NCI-H1092 (cell line): ENCODE data around the gene PRKCQ.
"Not testable (repeated sequence)": the region's sequence is repeated elsewhere in the genome, so short reads cannot be mapped to it uniquely, and the experiment has no call there.

ENCODE experiments used
- DNase-seq: peaks from one replicate; lab custom pipeline; 2025; lab: John Stamatoyannopoulos, UW

The PRKCQ gene

DNA sequence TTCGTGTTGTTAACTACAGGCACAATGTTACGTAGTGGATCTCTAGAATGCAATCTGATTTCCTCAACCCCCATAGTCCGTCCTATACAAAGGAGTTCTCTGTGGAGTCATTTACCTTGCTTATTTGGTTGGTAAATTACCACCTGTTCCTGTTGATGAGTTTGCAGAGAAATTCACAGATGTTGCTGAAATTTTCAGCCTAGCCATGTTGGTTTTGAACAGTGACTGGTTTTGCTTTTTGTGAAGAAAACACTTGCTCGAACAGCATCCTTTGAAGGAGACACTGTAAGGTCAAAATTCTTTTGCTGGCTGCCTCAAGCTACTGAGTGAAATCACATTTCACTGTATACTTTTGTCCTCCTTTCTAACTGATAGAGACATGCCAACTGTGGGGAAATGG is 15.4 kb upstream of the PRKCQ start:
- DNase-seq: no peak

GRCh38 chr10:6593241-6593671 is 13.2 kb upstream of the PRKCQ start:
- DNase-seq: no peak

DNA sequence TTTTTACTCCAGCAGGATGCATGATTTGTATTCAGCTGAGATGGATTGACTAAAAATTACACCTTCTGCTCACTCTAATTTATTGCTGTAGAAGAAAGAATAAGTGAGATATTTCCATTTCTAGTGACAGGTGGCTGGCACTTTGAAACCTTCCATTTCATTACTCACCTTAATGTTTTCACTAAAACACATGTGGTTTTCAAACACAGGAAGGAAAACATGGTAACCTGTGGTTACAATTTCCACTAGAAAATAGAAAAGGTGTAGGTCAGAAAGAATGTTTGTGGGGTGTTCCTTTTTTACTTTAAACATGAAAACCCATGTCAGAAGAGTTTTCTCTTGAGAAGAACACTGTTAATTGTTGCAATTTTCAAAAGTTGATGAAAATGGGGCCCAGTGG is 12.0 kb upstream of the PRKCQ start:
- no peak for DNase-seq

DNA sequence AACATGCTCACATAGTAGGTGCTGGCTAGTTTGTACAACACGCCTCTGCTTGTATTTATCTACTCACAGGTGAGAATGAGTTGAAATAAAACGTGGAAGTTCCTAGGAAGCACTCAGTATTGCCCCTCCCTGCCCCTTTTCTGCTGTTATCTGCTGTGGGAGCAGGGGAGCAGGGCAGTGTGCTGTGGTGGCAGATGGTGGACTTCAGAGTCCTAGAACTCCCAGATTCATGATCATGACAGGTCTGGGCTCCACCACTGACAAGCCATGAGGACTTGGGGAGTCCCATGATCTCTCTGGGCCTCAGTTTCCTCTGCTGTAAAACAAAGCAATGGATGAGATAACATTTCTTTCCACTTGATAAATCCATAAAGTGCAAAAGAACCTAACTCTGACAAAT is 11.6 kb upstream of the PRKCQ start:
- no peak for DNase-seq

- DNase-seq: no peak
Measured at GRCh38 chr10:6590100-6590499, 10.0 kb upstream of the PRKCQ start.

DNA sequence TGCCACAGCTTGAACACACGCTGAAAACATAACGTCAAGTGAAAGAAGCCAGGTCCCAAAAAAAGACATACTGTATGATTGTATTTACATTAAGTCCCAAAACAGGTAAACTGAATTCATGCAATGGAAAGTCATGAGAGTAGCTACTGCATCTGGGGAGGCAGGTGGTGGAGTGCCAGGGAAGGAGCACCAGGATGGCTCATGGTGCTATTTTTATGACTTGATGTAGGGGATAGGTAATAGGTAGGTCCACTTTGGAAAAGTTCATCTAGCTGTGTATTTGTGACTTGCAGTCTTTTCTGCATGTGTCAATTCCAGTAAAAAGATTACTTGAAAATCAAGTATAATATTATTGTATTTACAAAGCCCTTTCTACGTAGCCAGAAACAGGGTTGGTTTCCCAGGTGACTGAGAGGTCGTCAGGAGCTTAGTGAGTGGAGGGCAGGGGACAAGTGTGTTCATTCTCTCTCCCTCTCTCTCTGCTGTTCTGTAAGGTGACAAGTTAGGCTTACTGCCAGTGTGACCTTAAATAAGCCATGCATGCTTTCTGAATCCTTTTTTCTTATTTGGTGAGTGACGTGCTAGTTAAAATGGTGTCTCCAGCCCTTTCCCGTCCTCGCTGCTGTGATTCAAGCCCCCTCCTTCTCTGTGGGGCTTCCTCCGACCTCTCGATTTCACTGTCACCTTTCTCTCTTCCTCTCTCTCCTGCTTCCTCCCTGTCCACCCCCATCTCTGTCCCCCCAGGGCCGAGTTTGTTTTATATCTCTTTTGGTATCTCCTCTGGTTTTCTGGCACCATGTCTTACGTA is 9.4 kb upstream of the PRKCQ start:
- DNase-seq: no peak

GRCh38 chr10:6588845-6589244 is 8.8 kb upstream of the PRKCQ start:
- no peak for DNase-seq

- no peak for DNase-seq
Measured at GRCh38 chr10:6588082-6588481, 8.0 kb upstream of the PRKCQ start.

DNA sequence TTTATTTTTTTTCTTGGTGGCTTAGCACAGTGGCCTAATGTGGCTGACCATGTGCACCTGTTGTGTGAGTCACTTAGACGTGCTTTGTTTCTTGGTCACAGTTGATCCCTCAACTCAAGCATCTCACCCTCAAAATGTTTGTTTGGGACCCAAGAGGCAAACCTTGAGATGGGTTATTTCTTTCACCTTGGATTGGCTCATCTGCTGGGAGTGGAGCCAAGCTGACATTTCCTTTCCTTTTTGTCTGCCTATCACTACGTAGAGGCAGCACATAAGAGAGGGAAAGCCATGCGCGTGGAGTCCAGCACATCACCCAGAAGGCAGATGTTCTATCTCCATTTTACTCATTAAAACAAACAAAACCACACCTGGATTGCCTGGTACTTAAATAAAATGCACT is 6.4 kb upstream of the PRKCQ start:
- DNase-seq: no peak

DNA sequence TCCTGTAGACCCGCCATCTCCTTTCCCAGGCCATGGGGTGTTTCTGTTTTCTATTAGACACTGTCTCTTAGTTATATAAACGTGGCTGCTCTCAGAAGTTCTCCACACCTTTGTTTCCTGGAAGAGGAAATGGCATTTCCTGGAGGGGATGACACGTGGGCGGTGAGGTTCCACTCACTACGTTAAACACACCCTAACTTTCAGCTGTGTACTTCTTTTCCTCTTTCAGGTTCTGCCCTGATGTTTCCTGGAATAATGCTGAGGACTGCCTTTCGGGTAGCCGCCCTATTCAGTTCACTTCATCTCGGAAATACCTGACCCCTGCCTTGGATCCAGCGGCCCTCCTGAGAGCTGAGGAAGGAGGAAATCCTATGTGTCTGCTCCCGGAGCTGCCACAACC is 3.4 kb upstream of the PRKCQ start:
- no peak for DNase-seq

- DNase-seq: not testable (repeated sequence)
Measured at GRCh38 chr10:6582913-6583312, 2.8 kb upstream of the PRKCQ start.

DNA sequence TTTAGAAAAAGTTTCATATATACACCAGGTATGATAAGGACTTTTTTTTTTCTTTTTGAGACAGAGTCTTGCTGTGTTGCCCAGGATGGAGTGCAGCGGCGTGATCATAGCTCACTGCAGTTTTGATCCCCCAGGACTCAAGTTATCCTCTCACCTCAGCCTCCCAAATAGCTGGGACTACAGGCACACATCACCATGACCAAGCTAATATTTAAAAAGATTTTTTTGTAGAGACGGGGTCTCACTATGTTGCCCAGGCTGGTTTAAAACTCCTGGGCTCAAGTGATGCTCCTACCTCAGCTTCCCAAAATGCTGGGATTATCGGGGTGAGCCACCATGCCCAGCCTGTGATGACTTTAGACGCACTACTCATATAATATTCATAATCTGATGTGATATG is 2.2 kb upstream of the PRKCQ start:
- DNase-seq: no peak

DNA sequence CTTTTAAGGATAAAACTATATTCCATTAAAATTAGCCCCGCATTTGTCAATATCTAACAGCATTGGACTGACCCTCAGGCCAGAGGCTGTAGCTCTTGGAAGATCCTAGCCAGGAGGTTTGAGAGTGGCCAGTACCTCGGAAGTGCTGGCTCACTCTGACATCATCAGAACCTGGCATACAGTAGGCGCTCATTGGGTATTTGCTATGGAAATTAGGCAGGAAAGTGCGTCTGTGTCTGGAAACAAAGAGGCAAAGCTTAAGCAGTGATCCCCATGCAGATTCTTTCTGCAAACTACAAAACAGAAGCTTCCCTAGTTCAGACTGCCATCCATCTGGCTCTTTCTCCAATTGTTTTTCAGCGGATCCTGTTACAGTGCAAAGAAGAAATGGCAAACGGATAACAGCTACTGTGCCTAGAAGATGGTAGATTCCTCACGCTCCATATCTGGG is 1.7 kb upstream of the PRKCQ start:
- DNase-seq: no peak

GRCh38 chr10:6581223-6581622 is 1.1 kb upstream of the PRKCQ start:
- not testable (repeated sequence) for DNase-seq

GRCh38 chr10:6580279-6581029 is 378 bp upstream of the PRKCQ start:
- no peak for DNase-seq

DNA sequence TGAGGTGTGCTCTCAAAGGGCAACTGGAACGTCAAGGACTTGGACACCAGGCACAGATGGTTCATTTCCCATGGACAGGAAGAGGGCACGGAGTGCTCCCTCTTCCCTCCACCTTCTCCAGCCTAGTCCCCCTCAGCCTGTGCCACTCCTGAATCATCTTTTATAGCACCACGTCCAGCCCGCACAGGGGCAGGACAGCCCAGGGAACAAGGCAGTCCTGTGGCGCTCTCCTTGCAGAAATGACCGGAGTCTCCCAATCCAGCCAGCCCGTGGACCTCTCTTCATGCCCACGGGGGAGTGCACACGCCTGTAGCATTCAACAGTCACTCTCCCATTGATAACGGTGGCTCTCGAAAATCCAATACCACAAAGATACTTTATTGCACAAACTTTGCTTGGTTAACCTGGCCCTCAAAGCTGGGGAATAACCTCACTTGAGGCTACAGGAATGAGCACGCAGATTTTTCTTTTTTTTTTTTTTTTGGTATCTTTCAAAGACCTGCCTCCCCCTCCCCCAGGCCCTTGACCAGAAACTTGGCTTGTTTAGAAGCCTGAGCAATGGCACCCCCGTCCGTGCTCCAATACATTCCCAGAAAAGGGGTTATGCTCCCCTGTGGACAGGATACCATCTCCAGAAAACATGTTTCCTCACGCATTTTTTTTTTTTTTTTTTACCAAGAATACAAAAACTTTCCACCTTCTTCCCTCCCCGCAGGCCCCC is 733 bp downstream of the PRKCQ start:
- DNase-seq: no peak

GRCh38 chr10:6578795-6579182 is 1.3 kb downstream of the PRKCQ start:
- no peak for DNase-seq

DNA sequence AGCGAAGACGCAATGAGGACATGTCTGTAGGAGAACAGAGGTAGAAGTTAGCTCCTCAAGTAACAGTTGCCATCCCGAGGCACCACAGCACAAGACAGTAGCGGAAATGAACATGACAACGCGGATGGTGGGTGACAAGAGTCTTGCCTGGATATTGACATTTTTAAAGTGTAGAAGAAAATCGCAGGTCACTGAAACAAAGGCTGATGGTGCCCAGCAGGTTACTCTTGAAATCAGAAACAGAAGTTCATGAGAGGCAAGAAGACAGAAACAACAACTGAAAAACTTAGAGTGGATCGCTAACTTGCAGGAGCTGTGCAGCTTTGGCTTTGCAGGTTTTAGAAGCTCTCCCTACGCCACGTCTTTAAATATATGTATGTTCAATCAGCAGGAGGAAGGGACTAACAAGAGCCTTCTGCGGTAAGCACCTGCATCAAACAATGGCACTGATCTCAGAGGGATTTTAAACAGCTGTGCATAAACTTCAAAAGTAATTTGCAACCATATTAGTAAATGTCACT is 1.8 kb downstream of the PRKCQ start:
- no peak for DNase-seq

DNA sequence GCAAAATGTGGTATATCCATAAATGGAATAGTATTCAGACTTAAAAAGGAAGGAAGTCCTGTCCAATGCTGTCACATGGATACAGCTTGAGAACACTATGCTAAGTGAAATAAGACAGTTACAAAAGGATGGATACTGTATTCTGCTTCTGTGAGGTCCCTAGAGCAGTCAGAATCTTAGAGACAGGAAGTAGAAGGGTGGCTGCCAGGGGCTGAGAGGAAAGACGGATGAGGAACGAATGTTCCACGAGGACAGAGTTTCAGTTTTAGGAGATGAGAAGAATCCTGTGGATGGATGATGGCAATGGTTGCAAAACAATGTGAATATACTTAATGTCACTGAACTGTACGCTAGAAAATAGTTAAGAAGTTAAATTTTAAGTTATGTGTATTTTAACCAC is 3.8 kb downstream of the PRKCQ start:
- DNase-seq: no peak

GRCh38 chr10:6574664-6575176 is 5.4 kb downstream of the PRKCQ start:
- DNase-seq: no peak

DNA sequence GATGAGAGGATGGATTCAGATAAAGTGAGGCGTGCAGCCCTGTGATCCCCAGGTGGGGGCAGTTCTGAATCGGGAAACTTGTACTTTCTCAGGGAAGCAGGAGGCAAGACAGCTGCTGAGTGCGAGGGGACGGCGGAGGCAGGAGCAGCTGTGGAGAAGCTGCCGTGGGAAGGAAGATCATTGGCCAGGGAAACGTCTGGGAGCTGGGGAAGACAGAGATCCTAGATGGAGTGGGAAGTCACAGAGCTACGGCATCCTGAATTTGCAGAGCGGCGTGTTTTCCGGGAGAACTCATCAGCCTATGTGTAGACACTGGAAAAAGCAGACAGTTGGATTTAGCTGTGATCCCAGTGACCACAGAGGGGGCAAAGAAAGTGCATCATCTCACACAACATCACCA is 9.2 kb downstream of the PRKCQ start:
- DNase-seq: no peak

DNA sequence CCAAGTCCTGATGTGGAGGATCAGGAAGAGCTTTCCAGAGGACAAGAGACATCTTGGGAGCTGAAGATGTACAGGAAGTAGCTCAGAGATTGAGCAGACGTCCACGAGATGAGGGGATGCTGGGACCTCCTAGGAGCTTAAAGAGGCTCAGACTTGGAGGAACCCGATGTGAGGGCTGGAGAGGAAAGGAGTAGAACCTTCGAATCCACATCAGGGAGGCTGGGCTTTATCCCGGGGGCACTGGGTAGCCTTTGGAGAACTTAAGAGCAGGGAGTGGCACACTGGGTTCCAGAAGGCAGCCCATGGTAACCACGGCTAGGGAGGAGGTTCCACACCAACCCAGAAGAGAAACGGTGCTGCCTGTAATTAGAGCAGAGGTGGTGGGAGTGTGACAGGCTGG is 10.8 kb downstream of the PRKCQ start:
- no peak for DNase-seq
